GM21360 (cell line): ENCODE data around the gene SERPINA1.
"Not testable (repeated sequence)": the region's sequence is repeated elsewhere in the genome, so short reads cannot be mapped to it uniquely, and the experiment has no call there.

Experiments
- ATAC-seq: cut with Tn5 transposase; IDR thresholded peaks from one replicate; pipeline ENCODE4 v1.9.1; 2021; ENCODE audit warnings: mild to moderate bottlenecking, moderate library complexity; ENCODE audit not compliant: unreplicated experiment

SERPINA1 gene

DNA sequence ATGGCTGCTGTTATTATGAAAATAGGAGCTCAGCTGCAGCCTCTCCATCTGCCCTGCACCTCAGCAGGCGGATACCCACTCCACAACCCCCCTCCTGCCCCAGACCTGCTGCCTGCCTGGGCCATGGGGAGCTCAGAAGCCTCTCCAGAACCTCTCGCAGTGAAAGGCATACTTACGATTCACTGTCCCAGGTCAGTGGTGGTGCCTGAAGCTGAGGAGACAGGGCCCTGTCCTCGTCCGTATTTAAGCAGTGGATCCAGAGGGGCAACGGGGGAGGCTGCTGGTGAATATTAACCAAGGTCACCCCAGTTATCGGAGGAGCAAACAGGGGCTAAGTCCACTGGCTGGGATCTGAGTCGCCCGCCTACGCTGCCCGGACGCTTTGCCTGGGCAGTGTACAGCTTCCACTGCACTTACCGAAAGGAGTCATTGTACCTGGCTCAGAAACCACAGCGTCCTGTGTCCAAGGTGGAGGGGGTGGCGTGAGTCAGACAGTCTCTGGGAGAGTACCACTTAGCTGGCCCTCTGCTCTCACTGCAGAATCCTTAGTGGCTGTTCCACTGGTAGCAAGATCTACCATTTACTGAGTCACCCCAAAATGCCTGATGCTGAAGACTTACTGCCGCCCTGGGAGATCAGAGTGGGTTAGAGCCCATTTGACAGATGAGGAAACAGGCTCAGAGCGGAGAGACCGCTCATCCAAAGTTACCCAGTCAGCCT is at the start of gene SERPINA1:
TSS of gene SERPINA1 (minus strand) at position 219 of the 720 bp plus-strand sequence. CDS start 5,365 bp downstream, outside the sequence.
- no peak for ATAC-seq

DNA sequence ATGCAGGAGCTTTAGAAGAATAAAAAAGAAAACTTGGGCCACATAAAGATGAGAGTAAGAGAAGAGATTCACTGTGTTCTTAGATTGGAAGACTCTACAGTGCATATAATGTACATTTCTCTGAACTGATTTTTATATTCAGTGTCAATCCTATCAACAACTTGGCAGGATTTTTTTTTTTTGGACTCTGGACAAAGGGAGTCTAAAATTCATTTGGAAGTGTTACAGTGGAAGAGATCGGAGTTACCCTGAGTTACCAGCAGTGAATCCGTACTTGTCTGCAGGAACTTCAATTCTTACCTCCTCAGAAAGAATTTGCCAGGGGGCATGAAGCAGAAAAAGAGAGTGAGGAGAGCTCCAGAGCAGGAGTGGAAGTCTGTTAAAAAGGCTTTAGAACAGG is 40.2 kb upstream of the SERPINA1 start:
- no peak for ATAC-seq

DNA sequence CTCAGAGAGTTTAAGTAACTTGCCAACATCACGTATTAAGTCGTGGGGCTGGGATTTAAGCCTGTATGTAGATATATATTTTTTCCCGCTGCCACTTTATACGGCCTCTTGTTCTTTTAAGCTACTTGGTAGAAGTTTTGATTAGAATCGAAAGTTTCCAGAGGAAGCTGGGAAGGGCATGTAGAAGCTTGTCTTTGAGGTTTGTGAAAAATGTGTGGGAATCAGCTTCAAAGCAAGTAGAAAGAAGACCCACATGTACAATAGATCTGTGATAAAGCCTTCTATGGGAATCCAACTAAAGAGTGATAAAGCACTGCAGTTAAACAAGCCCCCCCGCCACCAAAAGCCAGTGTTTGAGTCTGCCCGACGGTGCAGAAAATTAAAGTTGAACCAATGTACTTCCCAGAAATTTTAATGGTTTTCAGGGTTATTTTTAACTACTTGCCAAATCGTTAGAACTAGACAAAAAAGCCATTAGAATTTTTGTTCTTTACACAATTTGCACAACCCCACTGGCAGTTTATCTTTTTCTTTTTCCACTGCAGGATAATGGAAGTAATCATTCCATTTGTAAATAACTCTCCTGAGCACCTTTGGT is 38.7 kb upstream of the SERPINA1 start:
- ATAC-seq: no peak

DNA sequence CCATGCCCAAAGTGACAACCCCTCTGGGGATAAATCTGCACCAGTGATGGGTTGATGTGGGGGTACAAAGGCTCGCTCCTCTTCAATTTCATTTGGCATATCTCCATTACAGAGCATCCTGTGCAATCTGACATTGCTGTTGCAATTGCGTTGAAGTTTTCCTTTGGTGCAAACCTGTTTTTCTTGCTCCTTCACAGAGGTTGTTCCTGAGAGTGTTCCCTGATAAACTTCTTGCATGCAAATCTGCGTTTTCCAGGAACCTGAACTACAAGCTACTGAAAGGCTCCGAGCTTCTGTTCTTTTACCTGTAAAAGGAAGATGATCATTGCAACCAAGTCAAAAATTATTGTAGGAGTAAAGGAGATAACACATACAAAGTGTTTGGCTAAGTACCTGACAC is 38.1 kb upstream of the SERPINA1 start:
- ATAC-seq: no peak

DNA sequence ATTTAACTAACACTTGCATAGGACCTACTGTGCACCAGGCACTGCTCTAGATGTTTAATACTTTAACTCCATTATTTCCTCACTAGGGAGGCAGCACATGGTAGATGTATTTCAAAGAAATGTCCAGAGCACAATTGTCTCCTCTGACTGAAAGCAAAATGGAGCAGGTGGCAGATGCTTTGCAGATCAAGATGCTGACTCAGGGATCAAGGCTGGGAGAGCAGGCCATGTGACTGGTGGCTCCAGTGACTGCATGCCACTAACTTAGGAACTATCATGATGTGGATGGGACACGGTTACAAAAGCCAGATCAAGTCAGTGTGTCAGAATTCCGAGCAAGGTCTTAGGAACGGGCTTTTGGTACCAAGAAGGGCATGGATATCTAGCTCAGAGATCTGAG is 36.0 kb upstream of the SERPINA1 start:
- ATAC-seq: no peak

DNA sequence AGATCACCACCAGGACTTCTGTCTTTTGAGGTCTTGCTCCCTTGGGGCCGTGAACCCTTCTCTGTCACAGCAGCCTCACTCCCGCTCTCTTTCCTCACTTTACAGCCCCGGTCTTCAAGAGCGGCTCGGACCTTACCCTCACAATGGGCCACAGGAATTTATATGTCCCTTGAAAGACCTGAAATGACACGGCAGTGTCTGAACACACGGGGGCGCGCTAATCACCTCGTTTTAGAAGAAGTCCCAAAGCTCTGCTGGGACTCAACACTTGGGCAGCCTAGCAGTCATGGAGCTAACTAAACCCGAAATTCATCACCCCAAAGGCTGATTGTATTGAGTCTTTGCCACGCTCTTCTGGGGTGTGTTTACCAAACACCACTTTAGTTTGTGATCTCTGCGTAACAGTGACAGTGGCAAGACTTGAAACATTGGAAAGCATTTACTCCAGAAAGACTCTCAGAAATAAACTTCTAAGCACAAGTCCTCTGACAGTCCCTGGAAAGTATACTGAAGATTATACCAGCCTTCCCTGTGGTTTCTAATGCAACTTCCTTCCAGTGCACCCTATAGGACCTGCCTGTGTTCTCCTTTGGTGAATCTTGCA is 35.2 kb upstream of the SERPINA1 start:
- ATAC-seq: no peak

DNA sequence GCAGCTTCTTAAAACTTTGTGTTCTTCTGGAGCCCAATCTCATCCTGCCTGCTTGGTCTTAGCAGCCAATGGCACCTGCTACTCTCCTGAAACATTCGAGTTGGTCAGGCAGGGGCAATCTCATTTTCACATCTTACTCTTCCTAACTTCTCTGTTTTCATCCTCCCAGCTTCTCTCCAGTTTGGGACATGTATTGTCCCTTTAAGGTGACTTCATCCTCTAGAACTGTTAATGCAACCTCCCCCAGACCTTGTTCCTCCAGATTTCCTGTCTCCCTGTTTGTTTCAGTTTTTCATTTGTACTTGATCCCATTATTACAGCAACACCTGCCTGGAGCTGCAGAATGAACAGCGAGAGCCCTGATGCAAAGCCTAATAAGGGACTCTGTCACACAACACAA is 32.9 kb upstream of the SERPINA1 start:
- ATAC-seq: no peak

DNA sequence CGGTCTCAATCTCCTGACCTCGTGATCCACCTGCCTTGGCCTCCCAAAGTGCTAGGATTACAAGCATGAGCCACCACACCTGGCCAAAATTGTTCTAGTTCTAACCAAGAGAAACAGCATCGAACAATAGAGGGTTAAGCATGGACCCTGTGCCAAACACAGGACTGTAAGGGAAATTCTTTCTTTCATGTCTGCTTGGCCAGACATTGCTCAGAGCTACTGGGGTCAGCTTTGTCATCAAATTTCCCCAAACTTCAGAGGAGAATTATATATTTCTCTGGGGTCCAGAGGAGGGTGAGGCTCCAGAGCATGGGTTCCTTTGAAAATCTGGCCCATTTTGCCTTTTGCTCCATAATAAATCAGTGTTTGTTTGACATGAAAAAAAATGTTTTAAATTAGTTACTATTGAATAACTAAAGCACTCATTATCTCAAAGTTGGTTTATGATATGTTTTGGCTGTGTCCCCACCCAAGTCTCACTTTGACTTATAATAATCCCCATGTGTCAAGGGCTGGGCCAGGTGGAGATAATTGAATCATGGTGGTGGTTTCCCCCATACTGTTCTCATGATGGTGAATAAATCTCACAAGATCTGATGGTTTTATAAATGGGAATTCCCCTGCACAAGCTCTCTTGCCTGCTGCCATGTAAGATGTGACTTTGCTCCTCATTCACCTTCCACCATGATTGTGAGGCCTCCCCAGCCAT is 29.2 kb upstream of the SERPINA1 start:
- not testable (repeated sequence) for ATAC-seq

DNA sequence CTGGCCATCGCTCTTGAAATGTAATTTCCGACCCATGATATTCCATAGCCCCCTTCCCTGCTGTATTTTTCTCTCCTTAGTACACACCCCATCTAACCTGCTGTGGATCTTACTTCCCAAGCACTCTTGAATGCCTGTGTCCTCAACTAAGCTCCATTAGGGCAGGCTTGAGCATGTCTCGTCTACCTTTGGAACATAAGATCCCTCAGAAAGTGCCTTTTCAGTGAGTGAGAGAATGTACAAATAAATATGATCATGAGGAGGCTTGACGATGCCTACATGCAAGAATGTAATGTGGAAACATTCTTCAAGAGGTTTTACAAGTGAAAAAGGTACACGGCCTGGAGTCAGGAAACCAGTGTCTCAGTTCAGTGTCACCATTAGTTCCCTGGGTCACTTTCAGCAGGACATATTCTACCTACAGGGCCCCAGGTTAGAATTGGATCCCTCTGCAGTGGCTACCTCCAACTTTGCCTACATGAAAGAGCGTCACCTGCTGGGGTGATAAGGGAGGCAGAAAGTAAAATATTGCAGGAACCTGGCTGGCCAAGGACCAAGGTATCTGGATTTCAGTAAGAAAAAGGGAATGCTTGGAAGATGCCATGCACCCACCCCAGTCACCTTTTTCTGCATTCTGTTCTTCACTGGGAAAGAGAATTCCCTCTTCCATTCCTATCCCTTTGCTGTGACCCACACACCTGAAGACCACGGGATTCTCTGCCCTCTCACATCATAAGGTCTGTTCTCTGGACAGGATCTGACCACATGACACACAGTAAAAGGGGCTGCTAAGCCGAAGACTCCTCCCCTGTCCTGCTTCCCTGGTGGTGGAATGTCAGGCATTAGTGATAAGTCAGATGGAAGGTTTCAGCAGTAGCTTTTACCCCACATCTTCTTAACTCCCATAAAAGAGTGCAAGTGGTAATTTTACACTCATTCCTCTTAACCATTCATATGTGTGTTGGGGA is 24.6 kb upstream of the SERPINA1 start:
- no peak for ATAC-seq

DNA sequence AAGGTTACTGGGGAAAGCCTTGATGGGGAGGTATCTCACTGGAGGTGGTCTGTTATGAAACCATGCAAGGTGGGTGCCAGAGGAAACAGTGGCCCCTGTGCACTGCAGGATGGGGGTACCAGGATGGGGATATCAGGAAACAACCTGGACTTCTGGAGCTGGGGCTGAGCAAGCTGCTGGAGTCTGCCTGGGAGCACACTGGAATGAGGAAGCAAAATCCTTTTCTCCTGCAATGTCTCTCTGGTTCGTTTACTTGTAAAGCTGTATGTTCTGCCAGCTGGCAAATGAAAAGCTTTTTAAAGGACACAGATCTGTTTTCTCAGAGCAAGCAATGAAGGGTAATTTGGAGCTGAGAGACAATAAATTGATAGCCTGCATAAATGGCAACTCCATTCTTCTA is 23.2 kb upstream of the SERPINA1 start:
- no peak for ATAC-seq

DNA sequence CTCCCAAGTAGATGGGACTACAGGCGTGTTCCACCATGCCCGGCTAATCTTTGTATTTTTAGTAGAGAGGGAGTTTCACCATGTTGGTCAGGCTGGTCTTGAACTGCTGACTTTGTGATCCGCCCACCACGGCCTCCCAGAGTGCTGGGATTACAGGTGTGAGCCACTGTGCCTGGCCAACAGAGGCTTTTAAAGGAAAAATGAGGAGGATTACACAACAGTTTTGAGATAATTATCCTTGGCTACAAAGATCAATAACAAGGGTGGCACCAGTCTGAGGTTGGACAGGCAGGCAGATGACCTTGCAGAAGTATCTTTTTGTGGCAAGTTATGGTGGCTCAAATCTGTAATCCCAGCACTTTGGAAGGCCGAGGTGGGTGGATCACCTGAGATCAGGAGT is 21.0 kb upstream of the SERPINA1 start:
- not testable (repeated sequence) for ATAC-seq

DNA sequence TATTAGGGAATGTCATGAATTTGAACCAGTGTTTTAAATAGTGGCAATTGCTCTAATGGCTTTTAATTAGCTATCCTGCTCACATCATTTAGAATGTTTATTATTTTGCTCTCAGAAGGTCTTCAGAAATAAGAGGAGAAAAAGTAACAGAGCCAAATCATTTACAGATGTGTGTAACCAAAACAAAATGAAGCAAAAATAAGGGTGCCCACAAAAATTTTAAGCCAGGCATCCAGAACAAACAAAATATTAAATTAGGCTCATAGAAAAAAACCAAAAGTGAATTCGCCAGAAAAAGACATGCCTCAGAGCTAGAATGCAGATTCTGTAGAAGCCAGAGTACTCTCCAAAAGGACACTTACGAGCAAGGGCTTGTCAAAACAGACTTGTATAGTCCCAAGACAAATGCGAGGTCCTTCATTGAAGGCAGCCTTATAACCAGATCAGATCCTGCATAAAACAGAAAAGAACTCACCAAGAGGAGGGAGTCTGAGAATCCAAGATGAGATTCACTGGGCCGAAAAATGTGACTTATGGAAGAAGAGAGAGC is 20.2 kb upstream of the SERPINA1 start:
- ATAC-seq: no peak

DNA sequence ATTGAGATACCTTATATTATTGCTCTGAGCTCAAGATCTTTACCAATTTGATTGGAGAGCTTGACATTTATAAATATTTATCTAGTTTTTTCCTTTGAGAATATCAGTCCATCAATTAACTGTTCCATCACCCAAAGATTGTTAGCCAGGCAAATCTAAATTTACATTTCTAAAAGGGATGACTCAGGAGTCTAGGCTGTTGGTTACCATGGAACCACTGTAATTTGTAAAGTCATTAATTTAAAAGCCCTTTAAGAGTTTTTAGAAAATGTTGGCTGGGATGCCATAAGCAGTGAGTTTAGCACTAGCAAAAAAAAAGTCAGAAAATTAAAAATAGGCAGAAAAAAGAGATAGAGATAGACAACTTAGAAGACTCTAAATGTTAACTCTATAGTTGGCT is 19.5 kb upstream of the SERPINA1 start:
- no peak for ATAC-seq

DNA sequence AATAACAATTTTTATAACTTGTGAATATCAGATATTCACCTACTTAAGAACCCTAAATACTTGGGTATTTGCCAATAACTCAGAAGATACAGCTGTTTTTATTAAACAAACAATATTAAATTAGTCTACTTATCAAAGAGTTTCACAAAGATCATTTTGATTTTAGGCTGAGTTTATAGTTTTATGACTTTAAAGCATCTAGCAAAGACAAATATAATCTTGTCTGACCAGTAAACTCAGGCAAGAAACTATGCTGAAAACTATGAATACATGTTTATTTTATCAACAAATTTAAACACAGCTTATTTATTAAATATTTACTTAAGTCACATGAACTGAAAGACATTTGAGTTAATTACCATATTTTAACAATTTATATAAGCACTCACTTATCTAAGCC is 18.5 kb upstream of the SERPINA1 start:
- no peak for ATAC-seq

DNA sequence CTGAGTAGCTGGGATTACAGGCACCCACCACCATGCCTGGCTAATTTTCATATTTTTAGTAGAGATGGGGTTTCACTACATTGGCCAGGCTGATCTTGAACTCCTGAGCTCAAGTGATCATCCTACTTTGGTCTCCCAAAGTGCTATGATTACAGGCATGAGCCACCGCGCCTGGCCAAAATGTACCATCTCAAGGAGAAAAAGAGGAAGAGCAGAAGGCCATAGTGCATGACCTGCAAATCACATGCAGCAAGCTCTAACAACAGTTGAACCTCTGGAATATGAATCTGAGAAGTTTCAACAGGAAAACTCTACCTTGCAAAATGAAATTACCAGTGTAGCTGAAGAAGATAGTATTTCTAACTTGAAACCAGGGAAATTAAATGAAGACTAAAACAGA is 17.1 kb upstream of the SERPINA1 start:
- no peak for ATAC-seq

DNA sequence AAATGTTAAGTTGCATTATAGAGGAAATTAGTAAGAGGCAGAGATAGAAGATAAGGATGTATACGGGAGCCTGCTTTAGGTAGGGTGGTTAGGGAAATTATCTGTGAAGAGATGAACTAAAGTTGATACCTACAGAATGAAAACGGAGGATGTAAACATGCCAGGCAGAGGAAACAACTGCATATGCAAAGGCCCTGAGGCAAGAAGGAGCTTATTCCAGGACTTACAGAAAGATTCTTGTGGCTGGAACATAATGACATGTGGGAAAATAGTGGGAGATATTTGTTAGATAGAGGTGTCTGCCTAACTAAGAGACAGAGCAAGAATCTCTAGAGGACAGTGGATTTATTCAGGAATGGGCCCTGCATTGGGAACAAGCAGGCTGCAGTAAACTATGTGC is 16.2 kb upstream of the SERPINA1 start:
- no peak for ATAC-seq

DNA sequence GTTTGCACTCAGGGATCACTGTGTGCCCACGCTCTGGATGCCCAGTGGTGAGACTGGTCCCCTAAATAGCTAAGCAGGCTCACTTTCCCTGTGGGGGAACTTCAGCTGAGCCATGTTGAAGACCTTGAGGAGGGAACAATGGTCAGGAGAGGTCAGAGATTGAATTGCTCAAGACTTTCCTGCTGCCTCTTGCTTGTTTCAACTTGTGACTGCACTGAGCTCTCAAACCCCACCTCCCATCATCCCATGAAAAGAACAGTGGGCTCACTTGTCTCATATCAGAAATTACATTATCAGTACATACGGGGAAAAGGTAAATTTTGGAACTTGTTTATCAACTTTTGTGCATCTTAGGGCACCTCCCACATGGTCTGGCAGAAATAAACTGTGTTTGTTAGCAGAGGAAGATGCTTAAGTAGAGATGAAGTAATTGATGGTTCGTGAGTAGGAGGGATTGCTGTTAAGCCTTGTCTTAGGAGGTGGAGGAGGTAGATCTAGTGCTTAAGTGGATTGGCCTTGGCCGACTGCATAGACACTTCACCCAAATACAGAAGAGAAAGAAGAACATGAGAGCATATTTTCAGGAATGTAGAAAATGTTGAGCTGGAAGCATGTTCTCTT is 15.0 kb upstream of the SERPINA1 start:
- ATAC-seq: no peak

DNA sequence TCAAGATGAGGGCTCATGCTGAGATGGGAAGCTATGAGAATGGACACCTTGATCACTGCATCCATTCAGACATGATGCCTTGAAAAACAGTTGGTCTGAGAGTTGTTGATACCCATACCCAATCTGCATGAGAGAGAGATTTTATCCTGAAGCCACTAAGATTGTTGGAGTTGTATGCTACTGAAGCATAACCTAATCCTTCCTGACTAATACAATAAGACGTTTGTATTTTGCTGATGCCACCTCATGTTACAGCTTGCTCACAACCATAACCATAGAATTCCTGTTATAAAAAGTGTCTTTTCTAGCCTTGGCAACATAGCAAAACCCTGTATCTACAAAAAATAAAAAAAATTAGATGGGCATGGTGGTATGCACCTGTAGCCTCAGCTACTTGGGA is 12.7 kb upstream of the SERPINA1 start:
- ATAC-seq: no peak

DNA sequence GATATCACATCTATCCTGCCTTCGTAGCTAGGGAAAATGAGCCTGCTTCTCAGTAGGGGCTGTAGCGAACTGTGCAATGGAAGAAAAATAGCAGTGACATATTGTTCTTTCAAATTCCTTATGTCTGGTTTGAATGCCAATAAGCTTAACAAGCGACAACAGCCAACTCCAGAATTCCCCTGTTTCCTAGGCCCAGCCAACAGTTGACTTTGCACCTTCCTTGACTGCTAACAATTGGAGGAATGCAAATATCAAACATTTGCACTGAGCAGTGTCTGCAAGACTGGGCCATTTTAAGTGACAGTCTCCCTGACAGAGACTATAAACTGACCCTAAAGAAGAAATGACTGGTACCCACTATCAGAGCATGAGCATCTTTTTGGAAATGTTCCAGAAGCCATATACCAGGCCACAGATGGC is 12.0 kb upstream of the SERPINA1 start:
- no peak for ATAC-seq

DNA sequence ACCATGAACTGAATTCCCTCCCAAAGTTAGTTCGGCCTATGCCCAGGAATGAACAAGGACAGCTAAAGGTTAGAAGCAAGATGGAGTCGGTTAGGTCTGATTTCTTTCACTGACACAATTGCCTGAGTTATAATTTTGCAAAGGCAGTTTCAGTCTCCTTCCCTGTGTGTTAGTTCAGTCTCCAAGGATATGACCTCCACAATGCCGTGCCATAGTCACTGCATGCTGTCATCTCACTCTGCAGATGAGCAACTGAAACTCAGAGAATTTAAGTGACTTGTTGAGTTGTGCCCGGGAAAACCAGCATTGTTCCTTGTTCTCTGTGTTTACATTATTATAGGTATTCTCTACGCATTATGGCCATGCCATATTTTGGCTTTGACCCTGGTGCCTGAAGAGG is 10.1 kb upstream of the SERPINA1 start:
- no peak for ATAC-seq
